ENCODE results near the gene AK3.

The AK3 gene

DNA sequence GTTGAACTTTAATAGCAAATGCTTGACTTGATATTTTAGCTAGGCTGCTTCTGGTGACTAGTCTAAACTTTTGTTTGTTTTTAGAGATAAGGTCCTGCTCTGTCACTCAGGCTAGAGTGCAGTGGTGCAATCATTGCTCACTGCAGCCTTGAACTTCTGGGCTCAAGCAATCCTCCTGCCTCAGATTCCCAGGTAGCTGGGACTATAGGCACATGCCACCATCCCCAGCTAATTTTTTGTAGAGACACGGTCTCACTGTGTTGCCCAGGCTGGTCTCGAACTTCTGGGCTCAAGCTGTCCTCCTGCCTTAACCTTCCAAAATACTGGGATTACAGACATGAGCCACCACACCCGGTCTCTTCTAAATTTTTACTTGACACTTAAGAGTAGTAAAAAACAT lies 40.9 kb downstream of the AK3 start:
- Histone ChIP-seq H3K18ac (ENCODE audit: low read length) (no peak overlapping the region), H3K4me1 (ENCODE audit: control insufficient read depth, low read depth, low read length) (no peaks in the 10 kb centered on the region), H3K36me3 (ENCODE audit: control insufficient read depth, insufficient read depth, low read length) (no peaks in the 10 kb centered on the region), H3K4ac (ENCODE audit: low read depth, low read length) (no peak overlapping the region), H2AK5ac (ENCODE audit: low read length) (no peak overlapping the region), H3K23ac (ENCODE audit: low read length) (no peak overlapping the region), H3K79me2 (ENCODE audit: control insufficient read depth, insufficient read depth, low read length) (no peaks in the 10 kb centered on the region), H3K4me3 (ENCODE audit: low read length) (no peak overlapping the region), H3K27me3 (ENCODE audit: insufficient read depth, low read length, poor library complexity) (no peaks in the 10 kb centered on the region), H3K9ac (ENCODE audit: low read length) (no peak overlapping the region), H2BK120ac (ENCODE audit: low read depth, low read length) (no peak overlapping the region), H2BK15ac (replicated peaks; ENCODE audit: low read depth) (no peak overlapping the region), H3K56ac (ENCODE audit: low read length) (no peak overlapping the region), H3K79me1 (ENCODE audit: low read length) (peaks cover 2% of the 10 kb centered on the region), H4K5ac (ENCODE audit: low read length) (no peak overlapping the region), H2BK5ac (ENCODE audit: low read length) (no peak overlapping the region), H3K4me2 (ENCODE audit: low read length) (no peak overlapping the region), H4K8ac (ENCODE audit: low read depth, low read length) (no peak overlapping the region), H3K27ac (ENCODE audit: low read depth, low read length) (no peak overlapping the region)
- no peak for DNase-seq
- no CpG with 5 or more reads among the region's 3 CpGs for WGBS (ENCODE audit: extremely low coverage, insufficient coverage, low lambda C conversion rate)

- Histone ChIP-seq H3K4me2 (ENCODE audit: low read length) (no peak overlapping the region), H2BK120ac (ENCODE audit: low read depth, low read length) (no peak overlapping the region), H3K18ac (ENCODE audit: low read length) (no peak overlapping the region), H3K36me3 (ENCODE audit: control insufficient read depth, insufficient read depth, low read length) (no peaks in the 10 kb centered on the region), H3K79me1 (ENCODE audit: low read length) (peaks cover 2% of the 10 kb centered on the region), H2BK15ac (replicated peaks; ENCODE audit: low read depth) (no peak overlapping the region), H3K23ac (ENCODE audit: low read length) (no peak overlapping the region), H3K79me2 (ENCODE audit: control insufficient read depth, insufficient read depth, low read length) (no peaks in the 10 kb centered on the region), H2BK5ac (ENCODE audit: low read length) (no peak overlapping the region), H4K8ac (ENCODE audit: low read depth, low read length) (no peak overlapping the region), H2AK5ac (ENCODE audit: low read length) (no peak overlapping the region), H4K5ac (ENCODE audit: low read length) (no peak overlapping the region), H3K4me1 (ENCODE audit: control insufficient read depth, low read depth, low read length) (no peaks in the 10 kb centered on the region), H3K27ac (ENCODE audit: low read depth, low read length) (no peak overlapping the region), H3K27me3 (ENCODE audit: insufficient read depth, low read length, poor library complexity) (no peaks in the 10 kb centered on the region), H3K4me3 (ENCODE audit: low read length) (no peak overlapping the region), H3K56ac (ENCODE audit: low read length) (no peak overlapping the region), H3K9ac (ENCODE audit: low read length) (no peak overlapping the region), H3K4ac (ENCODE audit: low read depth, low read length) (no peak overlapping the region)
- no peak for DNase-seq
- WGBS (ENCODE audit: extremely low coverage, insufficient coverage, low lambda C conversion rate): no CpG with 5 or more reads among the region's 3 CpGs
These were observed 49.2 kb downstream of the AK3 start for GRCh38 chr9:4691795-4692194.

GRCh38 chr9:4690144-4690543 lies 50.9 kb downstream of the AK3 start:
- DNase-seq: no peak
- Histone ChIP-seq H4K5ac (ENCODE audit: low read length) (no peak overlapping the region), H3K18ac (ENCODE audit: low read length) (no peak overlapping the region), H3K23ac (ENCODE audit: low read length) (no peak overlapping the region), H3K79me1 (ENCODE audit: low read length) (no peaks in the 10 kb centered on the region), H4K8ac (ENCODE audit: low read depth, low read length) (no peak overlapping the region), H2BK15ac (replicated peaks; ENCODE audit: low read depth) (no peak overlapping the region), H3K36me3 (ENCODE audit: control insufficient read depth, insufficient read depth, low read length) (no peaks in the 10 kb centered on the region), H3K4me1 (ENCODE audit: control insufficient read depth, low read depth, low read length) (no peaks in the 10 kb centered on the region), H3K4me2 (ENCODE audit: low read length) (no peak overlapping the region), H3K4ac (ENCODE audit: low read depth, low read length) (no peak overlapping the region), H2AK5ac (ENCODE audit: low read length) (no peak overlapping the region), H3K27me3 (ENCODE audit: insufficient read depth, low read length, poor library complexity) (no peaks in the 10 kb centered on the region), H2BK120ac (ENCODE audit: low read depth, low read length) (no peak overlapping the region), H2BK5ac (ENCODE audit: low read length) (no peak overlapping the region), H3K56ac (ENCODE audit: low read length) (no peak overlapping the region), H3K79me2 (ENCODE audit: control insufficient read depth, insufficient read depth, low read length) (no peaks in the 10 kb centered on the region), H3K27ac (ENCODE audit: low read depth, low read length) (no peak overlapping the region), H3K4me3 (ENCODE audit: low read length) (no peak overlapping the region), H3K9ac (ENCODE audit: low read length) (no peak overlapping the region)
- WGBS (ENCODE audit: extremely low coverage, insufficient coverage, low lambda C conversion rate): no CpG with 5 or more reads among the region's 4 CpGs

- Histone ChIP-seq H3K23ac (ENCODE audit: low read length) (no peak overlapping the region), H3K27ac (ENCODE audit: low read depth, low read length) (no peak overlapping the region), H3K4ac (ENCODE audit: low read depth, low read length) (no peak overlapping the region), H3K4me3 (ENCODE audit: low read length) (no peak overlapping the region), H2BK5ac (ENCODE audit: low read length) (no peak overlapping the region), H2BK120ac (ENCODE audit: low read depth, low read length) (no peak overlapping the region), H3K36me3 (ENCODE audit: control insufficient read depth, insufficient read depth, low read length) (no peaks in the 10 kb centered on the region), H3K18ac (ENCODE audit: low read length) (no peak overlapping the region), H3K4me1 (ENCODE audit: control insufficient read depth, low read depth, low read length) (no peaks in the 10 kb centered on the region), H2BK15ac (replicated peaks; ENCODE audit: low read depth) (no peak overlapping the region), H3K79me1 (ENCODE audit: low read length) (no peaks in the 10 kb centered on the region), H3K9ac (ENCODE audit: low read length) (no peak overlapping the region), H2AK5ac (ENCODE audit: low read length) (no peak overlapping the region), H3K56ac (ENCODE audit: low read length) (no peak overlapping the region), H3K79me2 (ENCODE audit: control insufficient read depth, insufficient read depth, low read length) (no peaks in the 10 kb centered on the region), H4K8ac (ENCODE audit: low read depth, low read length) (no peak overlapping the region), H3K27me3 (ENCODE audit: insufficient read depth, low read length, poor library complexity) (no peaks in the 10 kb centered on the region), H3K4me2 (ENCODE audit: low read length) (no peak overlapping the region), H4K5ac (ENCODE audit: low read length) (no peak overlapping the region)
- no peak for DNase-seq
- no CpG with 5 or more reads among the region's 1 CpG for WGBS (ENCODE audit: extremely low coverage, insufficient coverage, low lambda C conversion rate)
These were observed 51.3 kb downstream of the AK3 start for GRCh38 chr9:4689687-4690104.

- Histone ChIP-seq H3K4ac (ENCODE audit: low read depth, low read length) (no peak overlapping the region), H3K36me3 (ENCODE audit: control insufficient read depth, insufficient read depth, low read length) (no peaks in the 10 kb centered on the region), H4K5ac (ENCODE audit: low read length) (no peak overlapping the region), H2BK15ac (replicated peaks; ENCODE audit: low read depth) (no peak overlapping the region), H3K4me3 (ENCODE audit: low read length) (no peak overlapping the region), H4K8ac (ENCODE audit: low read depth, low read length) (no peak overlapping the region), H3K27ac (ENCODE audit: low read depth, low read length) (no peak overlapping the region), H2BK120ac (ENCODE audit: low read depth, low read length) (no peak overlapping the region), H3K4me1 (ENCODE audit: control insufficient read depth, low read depth, low read length) (no peaks in the 10 kb centered on the region), H3K79me1 (ENCODE audit: low read length) (no peaks in the 10 kb centered on the region), H3K4me2 (ENCODE audit: low read length) (no peak overlapping the region), H2AK5ac (ENCODE audit: low read length) (no peak overlapping the region), H2BK5ac (ENCODE audit: low read length) (no peak overlapping the region), H3K18ac (ENCODE audit: low read length) (no peak overlapping the region), H3K79me2 (ENCODE audit: control insufficient read depth, insufficient read depth, low read length) (no peaks in the 10 kb centered on the region), H3K27me3 (ENCODE audit: insufficient read depth, low read length, poor library complexity) (no peaks in the 10 kb centered on the region), H3K9ac (ENCODE audit: low read length) (no peak overlapping the region), H3K56ac (ENCODE audit: low read length) (no peak overlapping the region), H3K23ac (ENCODE audit: low read length) (no peak overlapping the region)
- DNase-seq: no peak
- no CpG with 5 or more reads among the region's 2 CpGs for WGBS (ENCODE audit: extremely low coverage, insufficient coverage, low lambda C conversion rate)
These were observed 52.0 kb downstream of the AK3 start for GRCh38 chr9:4689021-4689420.

DNA sequence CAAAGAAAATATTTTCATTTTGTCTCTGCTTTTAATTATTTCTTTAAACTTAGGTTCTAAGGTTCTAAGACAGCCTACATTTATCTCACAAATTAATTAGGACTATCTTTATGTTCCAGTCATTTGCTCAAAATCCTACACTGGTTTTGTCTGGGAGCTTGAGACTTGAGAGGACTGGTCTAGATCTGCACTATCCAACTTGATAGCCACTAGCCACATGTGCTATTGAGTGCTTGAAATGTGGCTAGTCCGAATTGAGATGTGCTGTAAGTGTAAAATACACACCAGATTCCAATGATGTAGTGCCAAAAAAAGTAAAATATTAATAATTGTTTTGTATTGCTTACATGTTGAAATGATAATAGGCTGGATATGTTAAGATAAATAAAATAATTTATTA lies 54.4 kb downstream of the AK3 start:
- H3K27ac ChIP-seq (ENCODE audit: low read depth, low read length): no peak overlapping the region
- H3K4ac ChIP-seq (ENCODE audit: low read depth, low read length): no peak overlapping the region
- WGBS (ENCODE audit: extremely low coverage, insufficient coverage, low lambda C conversion rate): no CpG with 5 or more reads among the region's 1 CpG
- H2BK15ac ChIP-seq (replicated peaks; ENCODE audit: low read depth): no peak overlapping the region
- H3K79me1 ChIP-seq (ENCODE audit: low read length): peaks cover 4% of the 10 kb centered on the region
- no peaks in the 10 kb centered on the region for H3K27me3 ChIP-seq (ENCODE audit: insufficient read depth, low read length, poor library complexity)
- H2BK5ac ChIP-seq (ENCODE audit: low read length): no peak overlapping the region
- no peak overlapping the region for H2AK5ac ChIP-seq (ENCODE audit: low read length)
- DNase-seq: no peak
- no peak overlapping the region for H2BK120ac ChIP-seq (ENCODE audit: low read depth, low read length)
- no peak overlapping the region for H3K23ac ChIP-seq (ENCODE audit: low read length)
- no peaks in the 10 kb centered on the region for H3K36me3 ChIP-seq (ENCODE audit: control insufficient read depth, insufficient read depth, low read length)
- H3K79me2 ChIP-seq (ENCODE audit: control insufficient read depth, insufficient read depth, low read length): peaks cover 4% of the 10 kb centered on the region
- no peak overlapping the region for H3K56ac ChIP-seq (ENCODE audit: low read length)
- H3K9ac ChIP-seq (ENCODE audit: low read length): no peak overlapping the region
- no peak overlapping the region for H3K4me3 ChIP-seq (ENCODE audit: low read length)
- no peak overlapping the region for H3K4me2 ChIP-seq (ENCODE audit: low read length)
- H4K5ac ChIP-seq (ENCODE audit: low read length): no peak overlapping the region
- no peak overlapping the region for H3K18ac ChIP-seq (ENCODE audit: low read length)
- H4K8ac ChIP-seq (ENCODE audit: low read depth, low read length): no peak overlapping the region
- no peaks in the 10 kb centered on the region for H3K4me1 ChIP-seq (ENCODE audit: control insufficient read depth, low read depth, low read length)

All from mesendoderm (in vitro differentiated cells).